Measurements from ENCODE around the gene ATP11A. TPM values are rescaled to one million over a fixed set of nuclear protein-coding genes. Genes with fewer than 3 reads are reported as not detected.

The ATP11A gene
- total RNA-seq, 1 experiment from 2014 or later, result 80.4 TPM

GRCh38 chr13:112895521-112896465 is 206.0 kb downstream of the ATP11A start:
- peaks cover 6 to 14% of the 10 kb centered on the region in 2 experiments; a peak in 3 of 4 replicates for H3K4me1 ChIP-seq (ENCODE audit: control insufficient read depth in 1 of 2, insufficient read depth in 2 of 2, low read length in 2 of 2)
- H3K27ac ChIP-seq (ENCODE audit: low read depth, low read length), result no peak overlapping the region
- H4K20me1 ChIP-seq (ENCODE audit: insufficient read depth), result no peaks in the 10 kb centered on the region
- H3K27me3 ChIP-seq (ENCODE audit: insufficient read depth, low read length), result no peaks in the 10 kb centered on the region
- ChIA-PET RAD21 (ENCODE audit: low non-redundant PET in 1 of 2, low total read pairs in 2 of 2, uncharacterized antibody in 2 of 2, unreplicated experiment in 2 of 2) (no interaction called here), POLR2A (no interaction called here), CTCF (no interaction called here)
- H3K9ac ChIP-seq (ENCODE audit: low read length), result no peak overlapping the region
- no peaks in the 10 kb centered on the region for H3K9me3 ChIP-seq (ENCODE audit: control insufficient read depth in 1 of 2, insufficient read depth in 1 of 2, low read depth in 1 of 2, low read length in 2 of 2)
- BruUV-seq (replicated peaks), result TSS peak; percentile 29
- no peaks in the 10 kb centered on the region for H3K79me2 ChIP-seq (ENCODE audit: insufficient read depth, low read length)
- no peaks in the 10 kb centered on the region for H3K9me2 ChIP-seq (ENCODE audit: insufficient read depth)
- 0 out of 2 replicates have a peak overlapping the region, but pooled peaks have one; percentile 88 for H3K4me2 ChIP-seq (ENCODE audit: low read length)
- TF ChIP-seq EZH2phosphoT487 (IDR thresholded peaks at IDR 0.05; ENCODE audit: borderline replicate concordance), result no peak
- TF ChIP-seq ELF1 (IDR thresholded peaks at IDR 0.05; ENCODE audit: borderline replicate concordance, low read depth), result no peak
- no peak for TF ChIP-seq MAX (IDR thresholded peaks at IDR 0.05)
- no peak for TF ChIP-seq ZBTB33 (IDR thresholded peaks at IDR 0.05; ENCODE audit: extremely low read depth, insufficient replicate concordance, low read length)
- no peak for TF ChIP-seq POLR2AphosphoS5 (IDR thresholded peaks at IDR 0.05; ENCODE audit: low read depth, low read length)
- ATAC-seq, result no peak
- H3K36me3 ChIP-seq (ENCODE audit: control insufficient read depth in 1 of 2, insufficient read depth in 2 of 2, low read length in 2 of 2), result no peaks in the 10 kb centered on the region
- no peak overlapping the region for H3K4me3 ChIP-seq (replicated peaks in 1 of 2; ENCODE audit: low read depth in 1 of 2, low read length in 2 of 2)
- intact Hi-C loops (cut with micrococcal nuclease), result no loop called here
- DNase-seq (ENCODE audit: low read depth, low spot score), result no peak
- no peak overlapping the region for H2AFZ ChIP-seq (ENCODE audit: low read depth, low read length, poor library complexity, severe bottlenecking)

Measured in HCT116 (cell line).